NCI-H82 treated with DMSO at 0.1 percent for 48 hours (cell line): ENCODE results near the gene TMEM191C.
"Not testable (repeated sequence)": the region's sequence is repeated elsewhere in the genome, so short reads cannot be mapped to it uniquely, and the experiment has no call there.

ENCODE experiments used
- DNase-seq: peaks from one replicate; lab custom pipeline; 2025; ENCODE audit not compliant: unreplicated experiment; lab: John Stamatoyannopoulos, UW

The TMEM191C gene

GRCh38 chr22:21469097-21469994 is 2.2 kb downstream of the TMEM191C start:
- not testable (repeated sequence) for DNase-seq

GRCh38 chr22:21472984-21473383 is 5.8 kb downstream of the TMEM191C start:
- DNase-seq: not testable (repeated sequence)

GRCh38 chr22:21473664-21474063 is 6.5 kb downstream of the TMEM191C start:
- not testable (repeated sequence) for DNase-seq

GRCh38 chr22:21484039-21484438 is 16.9 kb downstream of the TMEM191C start:
- DNase-seq: not testable (repeated sequence)

GRCh38 chr22:21487723-21488122 is 20.5 kb downstream of the TMEM191C start:
- not testable (repeated sequence) for DNase-seq

GRCh38 chr22:21489149-21489680 is 22.0 kb downstream of the TMEM191C start:
- DNase-seq: not testable (repeated sequence)

GRCh38 chr22:21490556-21490955 is 23.4 kb downstream of the TMEM191C start:
- DNase-seq: not testable (repeated sequence)

- DNase-seq: not testable (repeated sequence)
These were observed 25.1 kb downstream of the TMEM191C start for GRCh38 chr22:21492271-21492670.

GRCh38 chr22:21493789-21494782 is 26.9 kb downstream of the TMEM191C start:
- not testable (repeated sequence) for DNase-seq

- not testable (repeated sequence) for DNase-seq
These were observed 30.8 kb downstream of the TMEM191C start for GRCh38 chr22:21497984-21498383.

- DNase-seq: not testable (repeated sequence)
These were observed 31.3 kb downstream of the TMEM191C start for GRCh38 chr22:21498489-21498888.

- not testable (repeated sequence) for DNase-seq
These were observed 32.7 kb downstream of the TMEM191C start for GRCh38 chr22:21499623-21500506.

GRCh38 chr22:21510397-21510796 is 43.2 kb downstream of the TMEM191C start:
- DNase-seq: not testable (repeated sequence)

- not testable (repeated sequence) for DNase-seq
These were observed 44.8 kb downstream of the TMEM191C start for GRCh38 chr22:21512022-21512421.

GRCh38 chr22:21514117-21514516 is 46.9 kb downstream of the TMEM191C start:
- not testable (repeated sequence) for DNase-seq

- DNase-seq: not testable (repeated sequence)
These were observed 48.0 kb downstream of the TMEM191C start for GRCh38 chr22:21515234-21515633.

- DNase-seq: not testable (repeated sequence)
These were observed 49.3 kb downstream of the TMEM191C start for GRCh38 chr22:21516522-21516921.

- DNase-seq: not testable (repeated sequence)
These were observed 50.0 kb downstream of the TMEM191C start for GRCh38 chr22:21516970-21517764.
